Stimulated activated CD4-positive, alpha-beta T cell treated with anti-CD3 and anti-CD28 coated beads, Interleukin-12 subunit alpha, Interleukin-12 subunit beta, amount 100 ng/mL, for 4 hours (primary cell): ENCODE results near the gene RSBN1L.

ENCODE experiments used
- DNase-seq: peaks from one replicate; pipeline ENCODE4 v3.0.0-alpha.2; 2020

The RSBN1L gene

GRCh38 chr7:77811516-77812289 lies 115.4 kb downstream of the RSBN1L start:
- DNase-seq: no peak

GRCh38 chr7:77812290-77812685 lies 116.0 kb downstream of the RSBN1L start:
- DNase-seq: no peak

GRCh38 chr7:77813180-77813579 lies 116.9 kb downstream of the RSBN1L start:
- DNase-seq: no peak

- DNase-seq: no peak
Measured at GRCh38 chr7:77819021-77819420, 122.8 kb downstream of the RSBN1L start.

DNA sequence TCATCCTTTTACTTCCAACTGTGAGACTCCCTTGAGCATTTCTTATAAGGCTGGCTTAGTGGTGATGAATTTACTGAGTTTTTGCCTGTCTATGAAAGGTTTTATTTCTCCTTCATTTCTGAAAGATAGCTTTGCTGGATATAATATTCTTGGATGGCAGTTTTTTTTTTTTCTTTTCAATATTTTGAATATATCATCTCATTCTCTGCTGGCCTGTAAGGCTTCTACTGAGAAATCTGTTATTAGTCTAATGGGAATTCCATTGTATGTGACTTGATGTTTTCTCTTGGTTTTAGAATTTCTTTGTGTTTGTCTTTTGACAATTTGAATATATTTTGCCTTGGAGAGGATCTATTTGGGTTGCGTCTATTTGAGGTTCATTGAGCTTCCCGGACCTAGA lies 124.7 kb downstream of the RSBN1L start:
- no peak for DNase-seq

DNA sequence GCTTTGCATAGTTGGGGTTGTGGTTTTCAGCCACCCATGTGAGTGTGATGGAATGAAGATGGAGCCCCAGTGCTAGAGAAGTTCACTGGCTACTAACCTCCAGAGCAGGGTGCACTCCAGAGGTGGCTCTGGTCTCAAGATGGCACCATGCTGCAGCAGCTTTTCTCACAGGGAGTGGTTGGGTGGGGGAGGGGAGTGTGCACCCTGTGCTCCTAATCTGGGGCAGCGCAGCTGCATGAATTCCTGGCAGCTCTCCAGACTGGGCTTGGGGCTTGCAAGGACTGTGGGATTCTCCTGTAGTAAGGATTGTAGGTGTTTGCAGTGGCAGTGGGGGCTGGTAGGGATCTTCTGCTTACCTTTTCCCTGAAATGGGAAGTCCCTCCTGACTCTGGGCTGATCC lies 126.0 kb downstream of the RSBN1L start:
- DNase-seq: no peak

DNA sequence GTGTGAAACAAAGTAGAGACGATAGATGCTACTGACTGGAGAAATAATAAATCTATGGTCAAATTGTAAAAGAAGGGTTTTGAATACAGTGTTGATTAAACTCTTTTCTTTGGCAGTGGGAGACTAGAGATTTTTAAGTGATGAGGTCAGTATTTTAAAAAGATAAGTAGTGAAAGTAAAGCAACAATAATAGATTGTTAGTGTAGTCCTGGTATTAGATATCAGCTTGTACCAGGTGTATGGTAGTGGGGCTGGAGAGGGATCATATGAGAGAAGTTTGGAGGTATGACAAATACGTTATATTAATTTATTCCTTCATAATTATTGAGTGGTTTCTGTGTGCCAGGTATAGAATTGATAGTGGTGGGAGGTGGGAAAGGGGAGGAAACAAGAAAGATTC lies 127.5 kb downstream of the RSBN1L start:
- DNase-seq: no peak

GRCh38 chr7:77824636-77825035 lies 128.4 kb downstream of the RSBN1L start:
- no peak for DNase-seq

- no peak for DNase-seq
Measured at GRCh38 chr7:77825131-77825530, 128.9 kb downstream of the RSBN1L start.

- DNase-seq: no peak
Measured at GRCh38 chr7:77826300-77826699, 130.0 kb downstream of the RSBN1L start.

DNA sequence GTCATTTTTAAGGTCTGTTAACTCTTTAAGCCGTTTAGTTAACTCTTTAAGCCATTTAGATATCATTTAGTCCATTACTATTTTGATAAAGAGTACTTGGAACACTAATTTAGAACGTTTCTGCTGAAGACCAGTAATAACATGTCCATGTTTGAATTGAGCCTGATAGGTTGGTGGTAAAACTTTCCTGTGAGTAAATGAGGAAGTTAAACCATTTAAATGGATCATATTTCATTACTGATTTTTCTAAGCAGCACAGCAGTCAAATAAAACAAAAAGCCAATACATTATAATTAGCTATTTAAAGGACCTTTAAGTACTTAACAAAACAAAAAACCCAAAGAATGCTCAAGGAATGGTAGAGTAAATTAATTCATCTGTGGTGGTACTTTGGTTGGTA lies 131.7 kb downstream of the RSBN1L start:
- DNase-seq: no peak

DNA sequence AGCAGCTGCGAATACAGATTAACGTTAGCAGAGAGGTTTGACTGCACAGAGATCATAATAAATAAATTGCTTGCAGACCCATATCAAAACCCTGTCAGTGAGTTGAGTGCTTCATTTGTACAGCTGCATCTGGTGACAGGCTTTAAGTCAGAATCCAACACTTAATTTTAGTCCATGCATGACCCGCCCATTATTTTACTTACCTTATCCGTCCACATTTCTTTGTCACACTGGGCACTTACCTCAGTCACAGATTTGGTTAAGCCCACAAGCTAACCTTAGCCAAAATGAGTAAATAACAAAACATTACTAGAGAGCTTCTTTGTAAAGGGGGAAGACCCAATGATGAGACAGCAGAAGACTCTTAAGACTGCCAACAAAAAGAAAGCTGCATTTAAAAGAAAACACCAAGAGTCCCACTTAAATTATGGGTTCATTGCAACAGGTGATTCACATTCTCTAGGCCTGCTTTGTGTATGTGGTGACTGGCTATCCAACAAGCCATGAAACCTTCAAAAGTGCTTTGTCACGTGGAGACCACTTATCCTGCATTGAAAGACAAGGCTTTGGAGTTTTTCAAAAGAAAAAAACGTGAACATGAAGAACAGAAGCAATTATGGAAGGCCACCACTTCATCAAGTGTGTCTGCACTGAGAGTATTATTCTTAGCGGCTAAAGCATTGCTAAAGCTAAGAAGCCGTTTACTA lies 134.5 kb downstream of the RSBN1L start:
- DNase-seq: no peak

DNA sequence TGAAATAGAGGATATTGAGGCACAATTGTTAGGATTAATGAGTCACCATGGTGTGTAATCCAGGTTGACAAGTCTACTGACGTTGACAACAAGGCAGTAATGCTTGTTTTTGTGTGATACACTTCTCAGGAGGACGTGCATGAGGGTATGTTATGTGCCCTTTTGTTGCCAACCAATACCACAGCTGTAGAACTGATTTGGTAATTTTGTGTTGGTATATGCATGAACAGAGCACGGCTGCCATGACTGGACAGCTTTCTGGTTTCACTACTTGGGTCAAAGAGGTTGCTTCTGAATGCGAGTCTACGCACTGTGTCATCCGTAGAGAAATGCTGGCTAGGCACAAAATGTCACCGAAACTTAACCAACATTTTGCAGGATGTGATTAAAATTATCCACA lies 135.2 kb downstream of the RSBN1L start:
- peak; percentile 7 for DNase-seq

- DNase-seq: no peak
Measured at GRCh38 chr7:77831953-77832352, 135.7 kb downstream of the RSBN1L start.
